ENCODE data around the gene HHIPL2.

Gene HHIPL2

GRCh38 chr1:222554177-222554576 lies 6.3 kb upstream of the HHIPL2 start:
- Histone ChIP-seq H3K9me3 (ENCODE audit: insufficient read depth, low read depth, low read length) (no peaks in the 10 kb centered on the region), H3K4me1 (ENCODE audit: insufficient read depth, low read length, poor library complexity, severe bottlenecking) (no peaks in the 10 kb centered on the region), H3K9ac (ENCODE audit: low read depth, low read length, poor library complexity, severe bottlenecking) (no peak overlapping the region), H3K27me3 (ENCODE audit: insufficient read depth, low read length, poor library complexity, severe bottlenecking) (no peaks in the 10 kb centered on the region), H3K79me2 (ENCODE audit: insufficient read depth, low read length) (no peaks in the 10 kb centered on the region), H3F3A (ENCODE audit: low read depth) (no peaks in the 10 kb centered on the region), H3K4me3 (ENCODE audit: low read length, poor library complexity, severe bottlenecking) (no peak overlapping the region), H3K36me3 (ENCODE audit: insufficient read depth, low read length) (peaks cover 25% of the 10 kb centered on the region; the same call in 1 of the 2 replicates), H2AFZ (ENCODE audit: low read length) (no peak overlapping the region), H3K9me2 (replicated peaks; ENCODE audit: low read depth, low read length) (no peaks in the 10 kb centered on the region), H3K4me2 (ENCODE audit: low read depth, low read length, poor library complexity, severe bottlenecking) (no peak overlapping the region), H4K20me1 (ENCODE audit: insufficient read depth, low read length, poor library complexity, severe bottlenecking) (no peaks in the 10 kb centered on the region)
- TF ChIP-seq CTCF (conservative IDR thresholded peaks at IDR 0.05; ENCODE audit: low read length) (no peak), EZH2phosphoT487 (IDR thresholded peaks at IDR 0.05; ENCODE audit: borderline replicate concordance) (no peak)

GRCh38 chr1:222552882-222553281 lies 5.0 kb upstream of the HHIPL2 start:
- no peaks in the 10 kb centered on the region for H3K79me2 ChIP-seq (ENCODE audit: insufficient read depth, low read length)
- no peak overlapping the region for H3K4me2 ChIP-seq (ENCODE audit: low read depth, low read length, poor library complexity, severe bottlenecking)
- H3K4me3 ChIP-seq (ENCODE audit: low read length, poor library complexity, severe bottlenecking): no peak overlapping the region
- H4K20me1 ChIP-seq (ENCODE audit: insufficient read depth, low read length, poor library complexity, severe bottlenecking): no peaks in the 10 kb centered on the region
- H3K9me2 ChIP-seq (replicated peaks; ENCODE audit: low read depth, low read length): no peaks in the 10 kb centered on the region
- H3K9me3 ChIP-seq (ENCODE audit: insufficient read depth, low read depth, low read length): no peaks in the 10 kb centered on the region
- H3F3A ChIP-seq (ENCODE audit: low read depth): no peaks in the 10 kb centered on the region
- H3K4me1 ChIP-seq (ENCODE audit: insufficient read depth, low read length, poor library complexity, severe bottlenecking): no peaks in the 10 kb centered on the region
- TF ChIP-seq EZH2phosphoT487 (IDR thresholded peaks at IDR 0.05; ENCODE audit: borderline replicate concordance) (no peak), CTCF (conservative IDR thresholded peaks at IDR 0.05; ENCODE audit: low read length) (no peak)
- no peak overlapping the region for H3K9ac ChIP-seq (ENCODE audit: low read depth, low read length, poor library complexity, severe bottlenecking)
- H3K27me3 ChIP-seq (ENCODE audit: insufficient read depth, low read length, poor library complexity, severe bottlenecking): no peaks in the 10 kb centered on the region
- no peak overlapping the region for H2AFZ ChIP-seq (ENCODE audit: low read length)
- H3K36me3 ChIP-seq (ENCODE audit: insufficient read depth, low read length): peaks cover 19% of the 10 kb centered on the region; the same call in 1 of the 2 replicates

- no peak for TF ChIP-seq CTCF (conservative IDR thresholded peaks at IDR 0.05; ENCODE audit: low read length)
- H3K9ac ChIP-seq (ENCODE audit: low read depth, low read length, poor library complexity, severe bottlenecking): no peak overlapping the region
- H3K27me3 ChIP-seq (ENCODE audit: insufficient read depth, low read length, poor library complexity, severe bottlenecking): no peaks in the 10 kb centered on the region
- no peak overlapping the region for H3K4me3 ChIP-seq (ENCODE audit: low read length, poor library complexity, severe bottlenecking)
- no peaks in the 10 kb centered on the region for H3K36me3 ChIP-seq (ENCODE audit: insufficient read depth, low read length)
- no peaks in the 10 kb centered on the region for H3K9me2 ChIP-seq (replicated peaks; ENCODE audit: low read depth, low read length)
- no peaks in the 10 kb centered on the region for H3K79me2 ChIP-seq (ENCODE audit: insufficient read depth, low read length)
- H3K9me3 ChIP-seq (ENCODE audit: insufficient read depth, low read depth, low read length): no peaks in the 10 kb centered on the region
- H3K4me1 ChIP-seq (ENCODE audit: insufficient read depth, low read length, poor library complexity, severe bottlenecking): no peaks in the 10 kb centered on the region
- H3K4me2 ChIP-seq (ENCODE audit: low read depth, low read length, poor library complexity, severe bottlenecking): no peak overlapping the region
- no peaks in the 10 kb centered on the region for H4K20me1 ChIP-seq (ENCODE audit: insufficient read depth, low read length, poor library complexity, severe bottlenecking)
- H3F3A ChIP-seq (ENCODE audit: low read depth): no peaks in the 10 kb centered on the region
- no peak overlapping the region for H2AFZ ChIP-seq (ENCODE audit: low read length)
Observed at GRCh38 chr1:222547260-222547614, 667 bp downstream of the HHIPL2 start.

Data from Loucy (cell line).